Esophagus squamous epithelium (tissue), 5 donors: ENCODE data around the gene XIRP2. TPM values are rescaled to one million over a fixed set of nuclear protein-coding genes. Genes with fewer than 3 reads are reported as not detected.
"Not testable (repeated sequence)": the region's sequence is repeated elsewhere in the genome, so short reads cannot be mapped to it uniquely, and the experiment has no call there.

Source experiments
- DNase-seq: peaks from one replicate; lab custom pipeline; 2025; lab: John Stamatoyannopoulos, UW
- H3K27ac ChIP-seq, 4 donors: fragments of 200-600 bp; sonication (generic); one replicate each; pipeline ENCODE4 v1.5.1; 2016 to 2019; ENCODE audit warnings: mild to moderate bottlenecking in 1 of 4
- H3K27me3 ChIP-seq, 4 donors: fragments of 200-600 bp; sonication (generic); 1 replicate in 3 of 4; 2 replicates in 1 of 4; pipeline versions ENCODE4 v1.5.1 to v1.6.0; 2017 to 2021; ENCODE audit warnings: antibody characterized with exemption in 1 of 4
- H3K36me3 ChIP-seq, 3 donors: fragments of 200-600 bp; sonication (generic); one replicate each; pipeline ENCODE4 v1.5.1; 2016 to 2019
- H3K4me1 ChIP-seq, 3 donors: fragments of 200-600 bp; sonication (generic); one replicate each; pipeline ENCODE4 v1.5.1; 2017 to 2019
- H3K4me3 ChIP-seq, 4 donors: fragments of 200-600 bp; sonication (generic); 1 replicate in 3 of 4; 2 replicates in 1 of 4; pipeline ENCODE4 v1.5.1; 2016 to 2019; ENCODE audit warnings: mild to moderate bottlenecking in 2 of 4, moderate library complexity in 1 of 4
- H3K9me3 ChIP-seq, 3 donors: fragments of 200-600 bp; sonication (generic); one replicate each; pipeline ENCODE4 v1.5.1; 2016 to 2019
- CTCF ChIP-seq, 6 experiments: fragments of 450-650 bp in 4 of 6; fragments of 200-600 bp in 2 of 6; sonication (generic) in 2 of 6; IDR thresholded peaks; one replicate each; pipeline ENCODE4 v1.5.1; 2016 to 2019; ENCODE audit warnings: antibody characterized with exemption in 6 of 6, mild to moderate bottlenecking in 4 of 6, moderate library complexity in 4 of 6
- POLR2A ChIP-seq, 4 donors: fragments of 450-650 bp; IDR thresholded peaks; one replicate each; pipeline ENCODE4 v1.6.1; 2017; ENCODE audit warnings: antibody characterized with exemption in 4 of 4, mild to moderate bottlenecking in 4 of 4, moderate library complexity in 3 of 4
- WGBS, 2 donors: methylation state at CpG; one replicate each; pipeline ENCODE4 v1.1.5; 2018; 5-methylcytosine and 5-hydroxymethylcytosine counted together
- intact Hi-C: fragments of 100-400 bp; cut with DNase I; formaldehyde crosslinking; loops from one replicate; pipeline ENCODE4 v1.15.0; 2022
- total RNA-seq, 4 donors: library from RNA; depleted of rRNA; stranded (reverse); fragments of >200 nt; gene quantifications; one replicate each; pipeline ENCODE4 v1.1.0, GENCODE V29; 2016
- donor health status: DM: yes; HTN: yes; CAD: no.

The XIRP2 gene
- total RNA-seq, 4 donors from 2014 or later = 0.03 TPM; not detected in 3

- Histone ChIP-seq H3K4me1 (no peaks in the 10 kb centered on the region), H3K27ac (no peak overlapping the region), H3K36me3 (no peaks in the 10 kb centered on the region), H3K4me3 (no peak overlapping the region), H3K27me3 (no peaks in the 10 kb centered on the region), H3K9me3 (no peaks in the 10 kb centered on the region)
- 40 to 43% methylated on average over 1 of the region's 1 CpG for WGBS, 2 donors
- intact Hi-C loops = no loop called here
- no peak for DNase-seq
- TF ChIP-seq POLR2A (IDR thresholded peaks at IDR 0.05) = no peak
- no peak for TF ChIP-seq CTCF (IDR thresholded peaks at IDR 0.05)
Observed at GRCh38 chr2:167069855-167070254, 181.6 kb downstream of the XIRP2 start.

GRCh38 chr2:167075708-167076107 is 187.4 kb downstream of the XIRP2 start:
- not testable (repeated sequence) for H3K36me3 ChIP-seq, H3K4me1 ChIP-seq
- 90 to 93% methylated on average over 7 to 8 of the region's 8 CpGs for WGBS, 2 donors

GRCh38 chr2:167098931-167099330 is 210.7 kb downstream of the XIRP2 start:
- DNase-seq, H3K27me3 ChIP-seq, H3K36me3 ChIP-seq, intact Hi-C loops, H3K27ac ChIP-seq, H3K4me1 ChIP-seq, H3K4me3 ChIP-seq: not testable (repeated sequence)
- H3K9me3 ChIP-seq = peaks cover 0 to 11% (median 0%) of the 10 kb centered on the region in 3 donors
- whole genome bisulfite sequencing, 2 donors = no CpG with 5 or more reads among the region's 3 CpGs

More at GRCh38 chr2:167075708-167076107, 187.4 kb downstream of the XIRP2 start:
- intact Hi-C loops, H3K27ac ChIP-seq, H3K4me3 ChIP-seq, H3K9me3 ChIP-seq, DNase-seq, H3K27me3 ChIP-seq: not testable (repeated sequence)

DNA sequence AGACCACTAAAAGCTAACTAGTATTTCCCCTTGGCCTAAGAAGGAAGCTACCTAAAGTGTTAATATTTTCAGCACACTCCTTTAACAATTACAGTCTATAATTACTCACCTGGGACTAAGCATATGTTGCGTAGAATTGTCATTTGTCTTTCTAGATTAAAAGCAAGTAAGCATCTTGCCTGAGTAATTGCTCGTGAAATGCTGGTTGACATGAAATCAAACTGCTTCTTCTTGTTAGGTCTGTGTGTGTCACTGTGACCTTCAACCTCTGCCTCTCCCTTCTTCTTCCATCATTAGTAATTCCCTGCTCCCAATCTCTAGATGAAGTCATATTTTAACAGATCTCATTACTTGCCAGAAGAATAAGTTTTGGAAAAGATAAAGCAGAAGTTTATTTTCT is 212.2 kb downstream of the XIRP2 start:
- Histone ChIP-seq H3K27me3 (no peaks in the 10 kb centered on the region), H3K4me3 (no peak overlapping the region), H3K36me3 (no peaks in the 10 kb centered on the region), H3K4me1 (no peaks in the 10 kb centered on the region), H3K9me3 (peaks cover 0 to 11% (median 0%) of the 10 kb centered on the region in 3 donors), H3K27ac (no peak overlapping the region)
- DNase-seq = no peak
- 52 to 60% methylated on average over 2 of the region's 2 CpGs for WGBS, 2 donors
- intact Hi-C loops = no loop called here
- TF ChIP-seq POLR2A (IDR thresholded peaks at IDR 0.05) (no peak), CTCF (IDR thresholded peaks at IDR 0.05) (no peak)

- Histone ChIP-seq H3K27ac (no peak overlapping the region), H3K4me3 (no peak overlapping the region), H3K27me3 (no peaks in the 10 kb centered on the region), H3K36me3 (no peaks in the 10 kb centered on the region), H3K4me1 (no peaks in the 10 kb centered on the region), H3K9me3 (peaks cover 0 to 11% (median 0%) of the 10 kb centered on the region in 3 donors)
- intact Hi-C loops = no loop called here
- TF ChIP-seq POLR2A (IDR thresholded peaks at IDR 0.05) = no peak
- no peak for TF ChIP-seq CTCF (IDR thresholded peaks at IDR 0.05)
- DNase-seq = no peak
- 69 to 80% methylated on average over 5 of the region's 5 CpGs for WGBS, 2 donors
Observed at GRCh38 chr2:167103028-167103756, 214.9 kb downstream of the XIRP2 start.

GRCh38 chr2:167103757-167104133 is 215.5 kb downstream of the XIRP2 start:
- TF ChIP-seq CTCF (IDR thresholded peaks at IDR 0.05) = no peak
- no peak for TF ChIP-seq POLR2A (IDR thresholded peaks at IDR 0.05)
- intact Hi-C loops = no loop called here
- Histone ChIP-seq H3K36me3 (no peaks in the 10 kb centered on the region), H3K27ac (no peak overlapping the region), H3K4me1 (no peaks in the 10 kb centered on the region), H3K9me3 (peaks cover 0 to 10% (median 0%) of the 10 kb centered on the region in 3 donors), H3K4me3 (no peak overlapping the region), H3K27me3 (no peaks in the 10 kb centered on the region)
- no peak for DNase-seq
